Gastroesophageal sphincter (tissue), 3 donors: ENCODE results near the gene GSTM1.

Source experiments
- CTCF ChIP-seq, 4 experiments: fragments of 200-600 bp in 2 of 4; fragments of 450-650 bp in 2 of 4; sonication (generic) in 1 of 4; IDR thresholded peaks; one replicate each; pipeline ENCODE4 v1.5.1; 2017 to 2019; ENCODE audit warnings: antibody characterized with exemption in 4 of 4, mild to moderate bottlenecking in 2 of 4, moderate library complexity in 2 of 4
- POLR2A ChIP-seq, 2 donors: fragments of 450-650 bp; IDR thresholded peaks; one replicate each; pipeline ENCODE4 v1.6.1; 2017; ENCODE audit warnings: antibody characterized with exemption in 2 of 2, mild to moderate bottlenecking in 2 of 2, moderate library complexity in 1 of 2
- POLR2AphosphoS5 ChIP-seq: sonication (generic); formaldehyde crosslinking; IDR thresholded peaks from one replicate; pipeline ENCODE4 v1.6.1; 2017; ENCODE audit warnings: antibody characterized with exemption

- TF ChIP-seq CTCF (IDR thresholded peaks at IDR 0.05): no peak
- TF ChIP-seq POLR2AphosphoS5: no peak
- no peak for TF ChIP-seq POLR2A (IDR thresholded peaks at IDR 0.05)
Observed at GRCh38 chr1:109659997-109660690, 27.5 kb upstream of the GSTM1 start.
